PFSK-1 (cell line): ENCODE data around the gene POC5.

Source experiments
- FOXP2 ChIP-seq: optimal IDR thresholded peaks from 2 replicates; pipeline ENCODE3; 2011; ENCODE audit warnings: borderline replicate concordance, control low read depth, inconsistent platforms; ENCODE audit not compliant: insufficient read depth; ENCODE audit errors: extremely low read length, extremely low read depth
- POLR2AphosphoS5 ChIP-seq: IDR thresholded peaks from 2 replicates; pipeline ENCODE4 v1.6.1; 2012; ENCODE audit warnings: low read depth, mild to moderate bottlenecking, control low read depth, low read length, moderate library complexity
- REST ChIP-seq, 2 experiments: IDR thresholded peaks; 2 replicates each; pipeline versions ENCODE4 v1.6.1 to v1.8.0; 2011 to 2012; ENCODE audit warnings: low read depth in 2 of 2, low read length in 2 of 2, control low read depth in 1 of 2, inconsistent platforms in 1 of 2, mild to moderate bottlenecking in 1 of 2, moderate library complexity in 1 of 2; ENCODE audit not compliant: insufficient read depth in 1 of 2
- SIN3A ChIP-seq: IDR thresholded peaks from 2 replicates; pipeline ENCODE4 v1.6.1; 2012; ENCODE audit warnings: mild to moderate bottlenecking, low read length, moderate library complexity, borderline replicate concordance; ENCODE audit not compliant: insufficient read depth
- TAF1 ChIP-seq: IDR thresholded peaks from 2 replicates; pipeline ENCODE4 v1.6.1; 2012; ENCODE audit warnings: low read length, control low read depth, borderline replicate concordance; ENCODE audit not compliant: insufficient read depth

POC5 gene

GRCh38 chr5:75727931-75728330 is 10.7 kb upstream of the POC5 start:
- no peak for TF ChIP-seq SIN3A
- TF ChIP-seq TAF1 = no peak
- no peak for TF ChIP-seq FOXP2
- no peak for TF ChIP-seq POLR2AphosphoS5
- TF ChIP-seq REST (IDR thresholded peaks at IDR 0.05; ENCODE audit: insufficient read depth in 1 of 2, low read depth in 2 of 2, low read length in 2 of 2) = no peak

- TF ChIP-seq SIN3A (no peak), POLR2AphosphoS5 (no peak), TAF1 (no peak), FOXP2 (no peak), REST (IDR thresholded peaks at IDR 0.05; ENCODE audit: insufficient read depth in 1 of 2, low read depth in 2 of 2, low read length in 2 of 2) (no peak)
Measured at GRCh38 chr5:75723378-75723777, 6.1 kb upstream of the POC5 start.

- TF ChIP-seq TAF1 = no peak
- no peak for TF ChIP-seq FOXP2
- TF ChIP-seq SIN3A = no peak
- TF ChIP-seq POLR2AphosphoS5 = no peak
- TF ChIP-seq REST (IDR thresholded peaks at IDR 0.05; ENCODE audit: insufficient read depth in 1 of 2, low read depth in 2 of 2, low read length in 2 of 2) = no peak
Measured at GRCh38 chr5:75721573-75721972, 4.3 kb upstream of the POC5 start.

- TF ChIP-seq REST (IDR thresholded peaks at IDR 0.05; ENCODE audit: insufficient read depth in 1 of 2, low read depth in 2 of 2, low read length in 2 of 2) (no peak), TAF1 (no peak)
Measured at GRCh38 chr5:75720882-75721281, 3.6 kb upstream of the POC5 start.

- no peak for TF ChIP-seq FOXP2
- TF ChIP-seq TAF1 = no peak
- TF ChIP-seq POLR2AphosphoS5 = no peak
- no peak for TF ChIP-seq SIN3A
- no peak for TF ChIP-seq REST (IDR thresholded peaks at IDR 0.05; ENCODE audit: insufficient read depth in 1 of 2, low read depth in 2 of 2, low read length in 2 of 2)
Measured at GRCh38 chr5:75716715-75717081, 539 bp downstream of the POC5 start.
